Measurements from ENCODE around the gene CRACDL.

The CRACDL gene

DNA sequence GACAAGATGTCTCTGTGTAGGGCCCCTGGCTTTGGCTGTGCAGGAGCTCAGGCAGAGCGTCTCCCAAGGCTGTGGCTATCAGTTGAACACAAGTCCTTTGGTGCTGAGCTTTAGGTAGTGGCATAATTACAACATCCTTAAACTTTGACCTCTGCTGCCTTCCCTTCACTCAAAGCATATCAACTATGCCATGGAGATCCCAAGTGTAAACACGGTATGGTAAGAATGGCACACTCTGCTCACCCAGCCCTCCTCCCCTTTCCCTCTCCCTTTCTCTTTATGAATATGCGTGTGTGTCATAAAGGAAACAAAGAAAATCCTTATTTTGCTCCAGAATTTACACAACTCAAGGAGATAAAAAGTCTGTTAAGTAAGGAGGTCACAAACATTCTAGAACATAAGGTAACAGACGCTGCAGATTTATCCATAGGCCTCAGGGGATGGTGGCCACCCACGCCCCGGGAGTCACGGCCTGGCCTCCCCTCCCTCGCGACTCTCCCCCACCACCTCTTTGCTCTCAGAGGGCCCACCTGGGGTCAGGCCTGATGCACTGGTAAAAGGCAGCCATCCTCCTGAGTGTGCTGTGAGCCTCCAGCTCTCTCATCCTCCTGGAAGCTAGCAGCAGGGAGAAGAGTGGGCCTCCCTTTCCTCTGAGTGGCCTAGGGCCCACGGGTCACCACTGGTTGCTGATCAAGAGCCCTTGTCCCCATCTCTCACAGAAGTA is 67.3 kb downstream of the CRACDL start:
- Histone ChIP-seq H3K4me1 (ENCODE audit: control insufficient read depth, insufficient read depth, low read length) (peaks cover 14% of the 10 kb centered on the region; the same call in 1 of the 2 replicates), H3K9ac (ENCODE audit: low read depth, low read length) (no peak overlapping the region)

DNA sequence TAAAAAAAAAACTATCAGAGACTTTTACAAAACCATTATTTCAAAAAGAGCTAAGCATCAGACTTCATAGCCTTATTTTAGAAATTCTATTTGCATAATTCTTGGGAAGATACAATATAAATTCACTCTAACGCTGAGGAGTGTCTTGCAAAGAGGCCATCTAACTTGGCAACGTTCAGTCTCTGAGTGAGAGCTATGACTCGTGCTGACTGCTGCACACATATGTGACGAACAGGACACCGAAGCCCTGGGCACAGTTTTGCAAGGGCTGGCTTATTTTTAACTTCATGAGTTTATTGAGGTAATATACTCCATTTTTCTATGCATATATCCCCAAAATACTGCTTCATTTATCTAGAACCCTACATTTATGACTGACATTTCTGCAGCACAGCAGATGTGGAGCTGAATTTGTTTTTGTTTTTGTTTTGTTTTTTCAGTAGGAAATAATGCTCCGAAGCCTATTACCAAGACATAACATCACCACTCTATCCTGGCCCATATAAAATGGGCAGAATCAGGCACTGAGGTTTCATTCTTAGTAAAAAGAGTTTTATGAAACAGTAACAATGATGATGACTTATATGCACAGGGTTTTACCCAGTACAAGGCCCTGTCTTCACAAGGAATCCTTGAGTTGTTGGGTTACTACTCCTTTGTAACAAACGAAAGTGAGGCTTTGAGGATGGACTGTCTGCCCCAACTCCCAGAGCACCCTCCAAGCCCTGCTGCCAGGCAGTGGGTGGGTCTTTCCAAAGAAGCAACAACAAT is 68.3 kb downstream of the CRACDL start:
- H3K9ac ChIP-seq (ENCODE audit: low read depth, low read length) = no peak overlapping the region
- H3K4me1 ChIP-seq (ENCODE audit: control insufficient read depth, insufficient read depth, low read length) = peaks cover 14% of the 10 kb centered on the region; the same call in 1 of the 2 replicates
- no peak overlapping the region for H3K4me3 ChIP-seq (ENCODE audit: low read depth, low read length)
- no peak overlapping the region for H3K27ac ChIP-seq (ENCODE audit: low read depth, low read length)
- H3K9me3 ChIP-seq (ENCODE audit: control insufficient read depth, insufficient read depth, low read length) = no peaks in the 10 kb centered on the region
- no peaks in the 10 kb centered on the region for H3K36me3 ChIP-seq (ENCODE audit: control insufficient read depth, insufficient read depth, low read length)
- no peaks in the 10 kb centered on the region for H3K27me3 ChIP-seq (ENCODE audit: control insufficient read depth, insufficient read depth, low read length)

More for the DNA sequence above, 67.3 kb downstream of the CRACDL start:
- Histone ChIP-seq H3K27me3 (ENCODE audit: control insufficient read depth, insufficient read depth, low read length) (no peaks in the 10 kb centered on the region), H3K4me3 (ENCODE audit: low read depth, low read length) (no peak overlapping the region), H3K9me3 (ENCODE audit: control insufficient read depth, insufficient read depth, low read length) (no peaks in the 10 kb centered on the region), H3K36me3 (ENCODE audit: control insufficient read depth, insufficient read depth, low read length) (no peaks in the 10 kb centered on the region), H3K27ac (ENCODE audit: low read depth, low read length) (no peak overlapping the region)

DNA sequence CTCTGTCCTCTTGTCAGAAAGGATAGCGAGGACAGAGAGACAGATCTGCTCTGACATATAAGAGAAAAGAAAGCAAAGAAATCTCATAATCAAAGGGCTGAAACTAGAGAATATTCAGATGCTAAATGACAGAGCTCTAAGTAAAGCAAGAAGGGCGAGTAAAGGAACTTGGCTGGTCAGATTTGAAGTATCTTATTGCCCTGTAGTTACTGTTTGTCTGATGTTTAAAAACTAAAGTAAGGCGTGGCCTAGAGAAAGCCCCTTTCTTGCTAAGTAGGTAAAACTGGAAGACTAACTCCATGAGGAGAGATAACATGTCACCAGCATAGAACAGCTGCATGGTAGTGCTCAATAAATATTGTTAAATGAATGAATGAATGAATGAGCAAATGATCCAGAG is 70.0 kb downstream of the CRACDL start:
- Histone ChIP-seq H3K9me3 (ENCODE audit: control insufficient read depth, insufficient read depth, low read length) (no peaks in the 10 kb centered on the region), H3K27ac (ENCODE audit: low read depth, low read length) (no peak overlapping the region), H3K9ac (ENCODE audit: low read depth, low read length) (no peak overlapping the region), H3K4me1 (ENCODE audit: control insufficient read depth, insufficient read depth, low read length) (peaks cover 14% of the 10 kb centered on the region; the same call in 1 of the 2 replicates), H3K4me3 (ENCODE audit: low read depth, low read length) (no peak overlapping the region), H3K27me3 (ENCODE audit: control insufficient read depth, insufficient read depth, low read length) (no peaks in the 10 kb centered on the region), H3K36me3 (ENCODE audit: control insufficient read depth, insufficient read depth, low read length) (no peaks in the 10 kb centered on the region)

DNA sequence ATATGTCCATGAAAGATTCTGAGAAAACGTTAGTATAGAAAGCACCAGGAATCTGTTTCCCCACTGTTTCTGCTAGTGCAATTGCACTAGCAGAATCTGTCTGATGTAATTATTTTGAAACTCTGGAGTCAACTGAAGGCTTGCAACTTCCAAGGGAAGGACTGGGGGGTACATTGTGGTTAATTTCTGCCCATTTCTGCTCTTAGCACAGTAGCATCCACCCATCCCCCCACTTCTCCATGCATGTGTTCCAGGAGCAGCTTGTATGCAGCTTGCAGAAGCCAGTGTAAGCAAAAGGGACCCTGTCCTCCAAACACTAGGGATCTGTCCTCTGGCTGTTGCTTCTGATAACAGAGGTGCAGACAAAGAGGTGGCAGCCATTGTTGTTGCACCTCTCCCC is 74.4 kb downstream of the CRACDL start:
- Histone ChIP-seq H3K27ac (ENCODE audit: low read depth, low read length) (no peak overlapping the region), H3K36me3 (ENCODE audit: control insufficient read depth, insufficient read depth, low read length) (no peaks in the 10 kb centered on the region), H3K27me3 (ENCODE audit: control insufficient read depth, insufficient read depth, low read length) (no peaks in the 10 kb centered on the region), H3K4me1 (ENCODE audit: control insufficient read depth, insufficient read depth, low read length) (no peaks in the 10 kb centered on the region), H3K9ac (ENCODE audit: low read depth, low read length) (no peak overlapping the region), H3K9me3 (ENCODE audit: control insufficient read depth, insufficient read depth, low read length) (no peaks in the 10 kb centered on the region), H3K4me3 (ENCODE audit: low read depth, low read length) (no peak overlapping the region)

DNA sequence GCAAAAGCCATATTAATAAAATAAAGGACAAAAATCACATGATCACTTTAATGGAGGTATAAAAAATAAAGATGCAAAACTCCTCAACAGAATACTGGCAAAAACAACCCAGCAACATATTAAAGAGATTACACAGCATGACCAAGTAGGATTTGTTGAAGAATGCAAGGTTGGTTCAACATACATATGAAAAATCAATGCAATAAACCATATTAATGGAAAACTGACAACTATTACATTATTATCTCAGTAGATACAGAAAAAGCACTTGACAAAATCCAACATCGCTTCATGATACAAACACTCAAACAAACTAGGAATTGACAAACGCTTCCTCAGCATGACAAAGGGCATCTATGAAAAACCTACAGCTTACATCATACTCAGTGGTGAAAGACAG is 76.7 kb downstream of the CRACDL start:
- H3K4me1 ChIP-seq (ENCODE audit: control insufficient read depth, insufficient read depth, low read length) = no peaks in the 10 kb centered on the region
- no peak overlapping the region for H3K27ac ChIP-seq (ENCODE audit: low read depth, low read length)
- H3K9me3 ChIP-seq (ENCODE audit: control insufficient read depth, insufficient read depth, low read length) = no peaks in the 10 kb centered on the region; the same call in 1 of the 2 replicates
- no peaks in the 10 kb centered on the region for H3K36me3 ChIP-seq (ENCODE audit: control insufficient read depth, insufficient read depth, low read length)
- H3K9ac ChIP-seq (ENCODE audit: low read depth, low read length) = no peak overlapping the region
- no peaks in the 10 kb centered on the region for H3K27me3 ChIP-seq (ENCODE audit: control insufficient read depth, insufficient read depth, low read length)
- H3K4me3 ChIP-seq (ENCODE audit: low read depth, low read length) = no peak overlapping the region

DNA sequence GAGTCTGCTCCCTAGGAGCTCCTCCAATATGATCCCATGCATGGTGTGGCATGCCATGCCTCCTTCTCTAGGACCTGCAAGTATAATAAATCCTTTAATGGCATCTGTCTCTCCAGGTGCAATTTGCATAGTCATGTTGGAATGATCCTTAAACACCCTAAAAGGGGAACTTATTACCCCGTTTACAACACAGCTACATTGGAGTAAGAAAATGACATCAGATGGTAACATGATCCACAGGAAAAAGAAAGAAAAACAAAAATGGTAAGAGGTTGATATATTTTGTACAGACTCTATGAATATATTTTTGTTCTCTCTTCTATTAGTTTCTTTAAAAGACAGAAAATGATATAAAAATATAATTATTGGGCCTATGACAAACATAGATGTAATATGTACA is 79.0 kb downstream of the CRACDL start:
- Histone ChIP-seq H3K27ac (ENCODE audit: low read depth, low read length) (no peak overlapping the region), H3K9me3 (ENCODE audit: control insufficient read depth, insufficient read depth, low read length) (no peaks in the 10 kb centered on the region; the same call in 1 of the 2 replicates), H3K4me1 (ENCODE audit: control insufficient read depth, insufficient read depth, low read length) (no peaks in the 10 kb centered on the region), H3K4me3 (ENCODE audit: low read depth, low read length) (no peak overlapping the region), H3K36me3 (ENCODE audit: control insufficient read depth, insufficient read depth, low read length) (no peaks in the 10 kb centered on the region), H3K27me3 (ENCODE audit: control insufficient read depth, insufficient read depth, low read length) (no peaks in the 10 kb centered on the region), H3K9ac (ENCODE audit: low read depth, low read length) (no peak overlapping the region)

DNA sequence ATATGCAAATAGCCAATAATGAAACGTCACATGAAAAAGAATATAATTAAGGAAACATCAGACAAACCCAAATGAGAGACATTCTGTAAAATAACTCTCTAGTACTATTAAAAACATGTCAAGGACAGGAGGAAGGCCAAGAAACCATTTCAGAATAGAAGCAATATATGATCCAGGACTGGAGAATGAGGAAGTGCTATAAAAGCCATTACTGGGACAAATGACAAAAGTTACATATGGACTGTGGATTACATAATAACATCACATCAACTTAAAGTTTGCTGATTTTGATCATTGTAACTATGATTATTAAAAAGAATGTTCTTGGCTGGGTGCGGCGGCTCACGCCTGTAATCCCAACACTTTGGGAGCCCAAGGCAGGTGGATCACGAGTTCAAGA is 81.3 kb downstream of the CRACDL start:
- Histone ChIP-seq H3K27me3 (ENCODE audit: control insufficient read depth, insufficient read depth, low read length) (no peaks in the 10 kb centered on the region), H3K4me1 (ENCODE audit: control insufficient read depth, insufficient read depth, low read length) (no peaks in the 10 kb centered on the region), H3K4me3 (ENCODE audit: low read depth, low read length) (no peak overlapping the region)

DNA sequence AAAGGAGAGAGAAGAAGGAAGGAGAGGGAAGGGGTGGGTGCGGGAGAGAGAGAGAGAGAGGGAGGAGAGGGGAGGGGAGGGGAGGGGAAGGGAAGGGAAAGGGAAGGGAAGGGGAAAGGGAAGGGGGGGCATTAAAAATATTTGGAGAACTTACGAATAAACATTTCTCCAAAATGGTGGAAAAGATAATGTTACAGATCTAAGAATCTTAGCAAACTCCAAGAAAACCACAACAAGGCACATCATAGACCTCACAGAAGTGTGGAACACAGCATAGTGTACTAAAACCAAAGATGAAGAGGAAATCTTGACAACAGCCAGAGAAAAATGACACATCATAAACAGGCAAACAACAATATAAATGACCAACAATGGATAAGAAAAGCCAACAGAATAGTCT is 83.1 kb downstream of the CRACDL start:
- no peaks in the 10 kb centered on the region for H3K4me1 ChIP-seq (ENCODE audit: control insufficient read depth, insufficient read depth, low read length)
- H3K9me3 ChIP-seq (ENCODE audit: control insufficient read depth, insufficient read depth, low read length) = no peaks in the 10 kb centered on the region; the same call in 1 of the 2 replicates
- no peaks in the 10 kb centered on the region for H3K36me3 ChIP-seq (ENCODE audit: control insufficient read depth, insufficient read depth, low read length)

More for the DNA sequence above, 81.3 kb downstream of the CRACDL start:
- Histone ChIP-seq H3K27ac (ENCODE audit: low read depth, low read length) (no peak overlapping the region), H3K36me3 (ENCODE audit: control insufficient read depth, insufficient read depth, low read length) (no peaks in the 10 kb centered on the region), H3K9me3 (ENCODE audit: control insufficient read depth, insufficient read depth, low read length) (no peaks in the 10 kb centered on the region; the same call in 1 of the 2 replicates), H3K9ac (ENCODE audit: low read depth, low read length) (no peak overlapping the region)

DNA sequence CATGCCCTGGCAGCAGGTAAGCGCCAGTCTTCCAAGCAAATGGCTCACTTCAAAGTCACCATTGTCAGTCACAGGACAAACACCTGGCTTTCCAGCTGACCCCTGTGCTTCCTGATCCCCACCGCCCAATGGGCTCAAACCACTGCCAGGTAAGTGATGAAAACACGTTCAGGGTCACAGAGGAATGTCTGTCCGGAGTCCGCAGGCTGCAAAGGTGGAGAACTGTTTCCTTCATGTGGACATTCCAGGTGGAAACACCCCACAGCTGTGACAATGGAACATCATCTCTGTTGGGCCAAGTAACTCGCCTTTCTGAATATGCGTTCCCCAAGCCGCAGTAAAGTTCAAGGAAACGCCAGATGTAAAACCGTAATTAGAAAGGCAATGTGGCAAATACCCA is 86.0 kb downstream of the CRACDL start:
- Histone ChIP-seq H3K4me1 (ENCODE audit: control insufficient read depth, insufficient read depth, low read length) (no peaks in the 10 kb centered on the region), H3K27ac (ENCODE audit: low read depth, low read length) (no peak overlapping the region), H3K9me3 (ENCODE audit: control insufficient read depth, insufficient read depth, low read length) (no peaks in the 10 kb centered on the region), H3K9ac (ENCODE audit: low read depth, low read length) (no peak overlapping the region), H3K4me3 (ENCODE audit: low read depth, low read length) (no peak overlapping the region), H3K36me3 (ENCODE audit: control insufficient read depth, insufficient read depth, low read length) (no peaks in the 10 kb centered on the region), H3K27me3 (ENCODE audit: control insufficient read depth, insufficient read depth, low read length) (no peaks in the 10 kb centered on the region)

More for the DNA sequence above, 83.1 kb downstream of the CRACDL start:
- Histone ChIP-seq H3K27me3 (ENCODE audit: control insufficient read depth, insufficient read depth, low read length) (no peaks in the 10 kb centered on the region), H3K4me3 (ENCODE audit: low read depth, low read length) (no peak overlapping the region), H3K27ac (ENCODE audit: low read depth, low read length) (no peak overlapping the region), H3K9ac (ENCODE audit: low read depth, low read length) (no peak overlapping the region)

DNA sequence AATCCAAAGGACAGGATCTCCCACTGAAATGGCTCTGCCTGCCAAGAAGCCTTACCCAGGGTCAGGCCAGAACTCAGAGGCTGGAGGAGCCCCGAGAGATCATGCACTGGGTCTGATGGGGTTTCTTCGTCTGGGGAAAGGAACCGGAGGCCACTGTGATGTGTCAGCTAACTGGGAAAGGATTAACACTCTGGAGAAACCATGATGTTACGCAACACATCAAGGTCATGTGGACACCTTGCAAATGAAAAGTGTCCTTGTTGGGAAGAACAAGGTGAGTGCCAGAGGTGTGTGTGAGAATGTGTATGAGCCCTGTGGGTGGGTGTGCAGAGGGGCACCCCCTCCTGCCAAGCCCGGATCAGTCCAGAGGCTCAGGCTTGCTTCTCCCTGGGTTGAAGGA is 86.9 kb downstream of the CRACDL start:
- no peak overlapping the region for H3K27ac ChIP-seq (ENCODE audit: low read depth, low read length)
- H3K4me1 ChIP-seq (ENCODE audit: control insufficient read depth, insufficient read depth, low read length) = no peaks in the 10 kb centered on the region
- H3K36me3 ChIP-seq (ENCODE audit: control insufficient read depth, insufficient read depth, low read length) = no peaks in the 10 kb centered on the region
- no peak overlapping the region for H3K4me3 ChIP-seq (ENCODE audit: low read depth, low read length)
- no peak overlapping the region for H3K9ac ChIP-seq (ENCODE audit: low read depth, low read length)
- no peaks in the 10 kb centered on the region for H3K27me3 ChIP-seq (ENCODE audit: control insufficient read depth, insufficient read depth, low read length)
- no peaks in the 10 kb centered on the region for H3K9me3 ChIP-seq (ENCODE audit: control insufficient read depth, insufficient read depth, low read length)

DNA sequence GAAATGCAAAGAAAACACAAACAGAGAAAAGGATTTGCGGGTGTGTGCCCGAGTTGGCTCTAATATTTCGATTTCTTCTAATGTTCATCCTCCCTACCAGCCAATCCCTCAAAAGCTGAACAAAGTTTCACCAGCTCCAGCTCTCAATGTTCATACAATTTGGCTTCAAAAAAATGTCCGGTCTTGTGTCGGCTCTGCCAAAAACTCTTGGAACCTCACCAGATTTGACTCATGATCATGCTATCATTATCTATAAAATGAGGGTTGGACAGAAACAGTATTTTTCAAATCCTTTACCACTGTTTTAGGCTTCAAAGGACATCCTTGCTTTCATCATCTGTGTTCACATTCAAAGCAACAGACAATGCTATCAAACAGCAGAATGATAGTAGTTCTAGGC is 88.2 kb downstream of the CRACDL start:
- Histone ChIP-seq H3K27me3 (ENCODE audit: control insufficient read depth, insufficient read depth, low read length) (no peaks in the 10 kb centered on the region), H3K9me3 (ENCODE audit: control insufficient read depth, insufficient read depth, low read length) (no peaks in the 10 kb centered on the region), H3K36me3 (ENCODE audit: control insufficient read depth, insufficient read depth, low read length) (no peaks in the 10 kb centered on the region), H3K4me3 (ENCODE audit: low read depth, low read length) (no peak overlapping the region), H3K9ac (ENCODE audit: low read depth, low read length) (no peak overlapping the region), H3K27ac (ENCODE audit: low read depth, low read length) (no peak overlapping the region), H3K4me1 (ENCODE audit: control insufficient read depth, insufficient read depth, low read length) (no peaks in the 10 kb centered on the region)
